ENCODE measurements around the gene KAZN. TPM values are rescaled to one million over a fixed set of nuclear protein-coding genes. Genes with fewer than 3 reads are reported as not detected.

The KAZN gene
- polyA plus RNA-seq, 1 donor (not counting 4 experiments of a cell fraction or from before 2014, with no cell fraction given), result 5.9 TPM

DNA sequence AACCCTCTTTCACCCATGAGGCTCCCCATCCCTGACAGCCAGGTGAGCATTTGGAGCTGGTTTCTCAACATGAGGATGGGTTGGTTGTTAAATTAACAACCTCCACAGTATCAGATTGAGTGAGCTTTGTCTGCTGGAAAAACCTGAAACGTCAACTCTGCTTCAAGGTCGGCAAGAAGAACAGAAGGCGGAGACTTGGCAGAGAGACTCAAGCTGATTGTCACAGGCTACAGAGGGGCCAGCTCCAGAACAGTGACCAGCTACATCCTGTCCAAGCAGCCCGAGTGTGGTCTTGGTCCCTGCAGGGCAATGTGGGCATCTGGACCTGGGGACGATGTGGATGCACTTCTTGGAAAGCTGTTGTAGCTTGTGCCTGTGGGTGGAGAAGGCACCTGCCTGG is 518.5 kb downstream of the KAZN start:
- dilution Hi-C loops (cut with MboI; ENCODE audit: extremely low pct_ligation_motif_present, low sequenced_read_pairs), result no loop called here
- Histone ChIP-seq H2AFZ (ENCODE audit: control insufficient read depth, low read length) (no peak overlapping the region), H3K79me2 (ENCODE audit: control insufficient read depth, insufficient read depth, low read length) (no peaks in the 10 kb centered on the region), H3K36me3 (ENCODE audit: control insufficient read depth in 2 of 2, extremely low read depth in 1 of 2, insufficient read depth in 2 of 2, low read length in 2 of 2) (no peaks in the 10 kb centered on the region), H3K27ac (ENCODE audit: control insufficient read depth, insufficient read depth, low read length) (no peak overlapping the region), H3K9me3 (ENCODE audit: control insufficient read depth, low read depth, low read length) (no peaks in the 10 kb centered on the region), H3K4me2 (ENCODE audit: control insufficient read depth, extremely low read depth, insufficient read depth, low read depth, low read length) (no peak overlapping the region), H3K4me3 (ENCODE audit: control insufficient read depth in 2 of 3, extremely low read depth in 1 of 3, insufficient read depth in 2 of 3, low read depth in 1 of 3, low read length in 3 of 3) (no peak overlapping the region), H3K27me3 (ENCODE audit: control insufficient read depth, extremely low read depth, insufficient read depth, low read length) (peaks cover 3% of the 10 kb centered on the region), H3K4me1 (ENCODE audit: control insufficient read depth, extremely low read depth, insufficient read depth, low read length) (no peaks in the 10 kb centered on the region), H3K9ac (ENCODE audit: control insufficient read depth, extremely low read depth, insufficient read depth, low read length) (no peak overlapping the region), H3K9me1 (ENCODE audit: control insufficient read depth, extremely low read depth, insufficient read depth, low read length) (no peaks in the 10 kb centered on the region), H4K20me1 (ENCODE audit: control insufficient read depth, extremely low read depth, insufficient read depth, low read length) (no peaks in the 10 kb centered on the region)
- no peak for DNase-seq (ENCODE audit: low read depth, low spot score)
- FAIRE-seq, result no peak
- TF ChIP-seq EZH2 (IDR thresholded peaks at IDR 0.05; ENCODE audit: low read length), result no peak

DNA sequence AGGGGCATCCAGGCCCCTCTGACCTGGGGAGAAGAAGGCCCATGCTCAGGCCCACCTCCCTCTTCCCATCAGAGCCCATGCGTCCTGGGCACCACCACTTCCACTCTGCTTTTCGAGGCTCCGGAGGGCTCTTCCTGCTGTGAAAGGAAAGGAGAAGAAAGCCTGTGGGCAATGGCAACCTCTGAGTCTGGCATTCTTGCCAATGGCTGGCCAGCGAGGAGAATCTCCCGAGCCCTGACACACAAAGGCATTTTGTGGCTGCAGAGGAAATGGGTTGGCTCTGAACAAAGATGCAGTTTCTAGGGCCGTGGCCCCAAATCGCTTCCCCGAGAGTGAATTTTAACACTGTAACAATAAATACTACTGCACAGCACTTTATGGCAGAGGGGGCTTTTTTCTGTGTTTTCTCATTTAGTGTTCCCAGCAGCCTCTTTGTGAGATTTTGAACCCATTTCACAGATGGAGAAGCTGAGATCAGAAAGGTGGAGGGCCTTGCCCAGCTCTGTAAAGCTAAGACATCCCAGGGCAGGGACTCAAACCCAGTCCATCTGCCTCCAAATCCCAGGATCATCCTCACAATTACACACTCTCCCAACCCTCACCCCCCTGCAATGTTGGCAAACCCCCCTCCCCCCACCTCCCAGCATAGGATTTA is 519.3 kb downstream of the KAZN start:
- Histone ChIP-seq H3K4me2 (ENCODE audit: control insufficient read depth, extremely low read depth, insufficient read depth, low read depth, low read length) (no peak overlapping the region), H4K20me1 (ENCODE audit: control insufficient read depth, extremely low read depth, insufficient read depth, low read length) (no peaks in the 10 kb centered on the region), H3K36me3 (ENCODE audit: control insufficient read depth in 2 of 2, extremely low read depth in 1 of 2, insufficient read depth in 2 of 2, low read length in 2 of 2) (no peaks in the 10 kb centered on the region), H3K9ac (ENCODE audit: control insufficient read depth, extremely low read depth, insufficient read depth, low read length) (no peak overlapping the region), H2AFZ (ENCODE audit: control insufficient read depth, low read length) (no peak overlapping the region), H3K79me2 (ENCODE audit: control insufficient read depth, insufficient read depth, low read length) (no peaks in the 10 kb centered on the region), H3K4me1 (ENCODE audit: control insufficient read depth, extremely low read depth, insufficient read depth, low read length) (no peaks in the 10 kb centered on the region), H3K27ac (ENCODE audit: control insufficient read depth, insufficient read depth, low read length) (no peak overlapping the region), H3K27me3 (ENCODE audit: control insufficient read depth, extremely low read depth, insufficient read depth, low read length) (peaks cover 3% of the 10 kb centered on the region), H3K9me3 (ENCODE audit: control insufficient read depth, low read depth, low read length) (no peaks in the 10 kb centered on the region), H3K4me3 (ENCODE audit: control insufficient read depth in 2 of 3, extremely low read depth in 1 of 3, insufficient read depth in 2 of 3, low read depth in 1 of 3, low read length in 3 of 3) (no peak overlapping the region), H3K9me1 (ENCODE audit: control insufficient read depth, extremely low read depth, insufficient read depth, low read length) (no peaks in the 10 kb centered on the region)
- TF ChIP-seq, protein P1, sequence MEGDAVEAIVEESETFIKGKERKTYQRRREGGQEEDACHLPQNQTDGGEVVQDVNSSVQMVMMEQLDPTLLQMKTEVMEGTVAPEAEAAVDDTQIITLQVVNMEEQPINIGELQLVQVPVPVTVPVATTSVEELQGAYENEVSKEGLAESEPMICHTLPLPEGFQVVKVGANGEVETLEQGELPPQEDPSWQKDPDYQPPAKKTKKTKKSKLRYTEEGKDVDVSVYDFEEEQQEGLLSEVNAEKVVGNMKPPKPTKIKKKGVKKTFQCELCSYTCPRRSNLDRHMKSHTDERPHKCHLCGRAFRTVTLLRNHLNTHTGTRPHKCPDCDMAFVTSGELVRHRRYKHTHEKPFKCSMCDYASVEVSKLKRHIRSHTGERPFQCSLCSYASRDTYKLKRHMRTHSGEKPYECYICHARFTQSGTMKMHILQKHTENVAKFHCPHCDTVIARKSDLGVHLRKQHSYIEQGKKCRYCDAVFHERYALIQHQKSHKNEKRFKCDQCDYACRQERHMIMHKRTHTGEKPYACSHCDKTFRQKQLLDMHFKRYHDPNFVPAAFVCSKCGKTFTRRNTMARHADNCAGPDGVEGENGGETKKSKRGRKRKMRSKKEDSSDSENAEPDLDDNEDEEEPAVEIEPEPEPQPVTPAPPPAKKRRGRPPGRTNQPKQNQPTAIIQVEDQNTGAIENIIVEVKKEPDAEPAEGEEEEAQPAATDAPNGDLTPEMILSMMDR (optimal IDR thresholded peaks at IDR 0.05 in 1 of 3, IDR thresholded peaks at IDR 0.05 in 1 of 3, conservative IDR thresholded peaks at IDR 0.05 in 1 of 3; ENCODE audit: extremely low read depth in 1 of 3, insufficient read depth in 2 of 3, low read length in 3 of 3), result no peak
- TF ChIP-seq EZH2 (IDR thresholded peaks at IDR 0.05; ENCODE audit: low read length), result no peak
- dilution Hi-C loops (cut with MboI; ENCODE audit: extremely low pct_ligation_motif_present, low sequenced_read_pairs), result no loop called here
- DNase-seq (ENCODE audit: low read depth, low spot score) (no peak), FAIRE-seq (no peak)

DNA sequence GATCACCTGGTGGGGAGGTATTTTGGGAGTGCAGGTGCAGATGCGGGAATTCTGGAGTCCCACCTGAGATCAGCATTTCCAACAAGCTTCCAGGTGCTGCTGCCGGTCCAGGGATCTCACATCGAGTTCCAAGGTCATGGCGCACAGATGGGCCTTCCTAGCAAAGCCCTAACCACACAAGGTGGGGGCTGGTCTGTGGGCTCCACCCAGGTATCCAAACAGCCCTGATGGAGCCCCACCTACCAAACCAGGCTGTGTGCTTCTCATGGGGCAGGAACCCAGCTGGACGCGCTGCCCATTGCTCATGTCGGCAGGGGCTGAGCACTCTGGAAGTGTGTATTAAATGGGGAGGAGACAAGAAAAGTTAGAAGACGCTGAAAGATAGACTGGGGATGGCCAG is 520.1 kb downstream of the KAZN start:
- H3K4me2 ChIP-seq (ENCODE audit: control insufficient read depth, extremely low read depth, insufficient read depth, low read depth, low read length), result no peak overlapping the region
- DNase-seq (ENCODE audit: low read depth, low spot score) (no peak), FAIRE-seq (no peak)
- no peaks in the 10 kb centered on the region for H3K9me3 ChIP-seq (ENCODE audit: control insufficient read depth, low read depth, low read length)
- peaks cover 3% of the 10 kb centered on the region for H3K27me3 ChIP-seq (ENCODE audit: control insufficient read depth, extremely low read depth, insufficient read depth, low read length)
- no peaks in the 10 kb centered on the region for H4K20me1 ChIP-seq (ENCODE audit: control insufficient read depth, extremely low read depth, insufficient read depth, low read length)
- H3K27ac ChIP-seq (ENCODE audit: control insufficient read depth, insufficient read depth, low read length), result no peak overlapping the region
- dilution Hi-C loops (cut with MboI; ENCODE audit: extremely low pct_ligation_motif_present, low sequenced_read_pairs), result no loop called here
- H3K36me3 ChIP-seq (ENCODE audit: control insufficient read depth in 2 of 2, extremely low read depth in 1 of 2, insufficient read depth in 2 of 2, low read length in 2 of 2), result no peaks in the 10 kb centered on the region
- TF ChIP-seq, protein P1 (optimal IDR thresholded peaks at IDR 0.05 in 1 of 3, IDR thresholded peaks at IDR 0.05 in 1 of 3, conservative IDR thresholded peaks at IDR 0.05 in 1 of 3; ENCODE audit: extremely low read depth in 1 of 3, insufficient read depth in 2 of 3, low read length in 3 of 3), result no peak
- no peak for TF ChIP-seq EZH2 (IDR thresholded peaks at IDR 0.05; ENCODE audit: low read length)
- no peaks in the 10 kb centered on the region for H3K79me2 ChIP-seq (ENCODE audit: control insufficient read depth, insufficient read depth, low read length)
- no peaks in the 10 kb centered on the region for H3K9me1 ChIP-seq (ENCODE audit: control insufficient read depth, extremely low read depth, insufficient read depth, low read length)
- no peak overlapping the region for H3K4me3 ChIP-seq (ENCODE audit: control insufficient read depth in 2 of 3, extremely low read depth in 1 of 3, insufficient read depth in 2 of 3, low read depth in 1 of 3, low read length in 3 of 3)
- no peak overlapping the region for H2AFZ ChIP-seq (ENCODE audit: control insufficient read depth, low read length)
- H3K4me1 ChIP-seq (ENCODE audit: control insufficient read depth, extremely low read depth, insufficient read depth, low read length), result no peaks in the 10 kb centered on the region
- H3K9ac ChIP-seq (ENCODE audit: control insufficient read depth, extremely low read depth, insufficient read depth, low read length), result no peak overlapping the region
